IMR-90 (cell line): ENCODE measurements around the gene RFX4. TPM values are rescaled to one million over a fixed set of nuclear protein-coding genes. Genes with fewer than 3 reads are reported as not detected.

Experiments
- ATAC-seq: fragments of 200-7000 bp; cut with Tn5 transposase; 2 replicates; pipeline ENCODE4 v1.9.1; 2020; ENCODE audit warnings: low read depth, mild to moderate bottlenecking, moderate library complexity
- BruUV-seq: library from RNA; stranded (reverse); fragments of 400-500 nt; replicated peaks from 2 replicates; lab custom pipeline; 2021; lab: Mats Ljungman, UMichigan
- CTCF ChIA-PET: fragments of 300-600 bp; formaldehyde crosslinking; extraction: SDS; loops from one replicate; lab custom pipeline; 2021; ENCODE audit warnings: antibody characterized with exemption; lab: Yijun Ruan, JAX
- POLR2A ChIA-PET: fragments of 300-600 bp; sonication (Branson Sonifier 250); formaldehyde crosslinking; loops from one replicate; lab custom pipeline; 2022; ENCODE audit warnings: antibody characterized with exemption; ENCODE audit not compliant: unreplicated experiment; lab: Charles Lee
- DNase-seq: peaks from one replicate; pipeline ENCODE4 v3.0.0; 2013
- H2AFZ ChIP-seq: replicated peaks from 2 replicates; pipeline ENCODE3; 2013; ENCODE audit warnings: low read length, mild to moderate bottlenecking; ENCODE audit not compliant: poor library complexity
- H2AK5ac ChIP-seq: 2 replicates; pipeline ENCODE4 v1.6.1; 2013; ENCODE audit warnings: low read depth, low read length, inconsistent platforms
- H2AK9ac ChIP-seq: replicated peaks from 2 replicates; pipeline ENCODE3; 2013; ENCODE audit warnings: mild to moderate bottlenecking, low read depth, low read length, moderate library complexity; ENCODE audit not compliant: poor library complexity
- H2BK120ac ChIP-seq: 2 replicates; pipeline ENCODE4 v1.6.1; 2013; ENCODE audit warnings: low read depth, low read length, inconsistent platforms
- H2BK15ac ChIP-seq: 3 replicates; pipeline ENCODE4 v1.6.1; 2013; ENCODE audit warnings: low read depth, low read length, inconsistent platforms
- H2BK20ac ChIP-seq: 2 replicates; pipeline ENCODE4 v1.6.1; 2013; ENCODE audit warnings: low read depth, mild to moderate bottlenecking, inconsistent platforms, low read length, moderate library complexity
- H2BK5ac ChIP-seq: 2 replicates; pipeline ENCODE4 v1.6.1; 2013; ENCODE audit warnings: mild to moderate bottlenecking, low read depth, low read length, inconsistent platforms; ENCODE audit not compliant: poor library complexity, severe bottlenecking
- H3K14ac ChIP-seq: replicated peaks from 2 replicates; pipeline ENCODE4 v1.6.1; 2013; ENCODE audit warnings: low read depth, low read length, inconsistent platforms
- H3K18ac ChIP-seq: 2 replicates; pipeline ENCODE4 v1.6.1; 2013; ENCODE audit warnings: low read depth, low read length, control low read depth
- H3K23ac ChIP-seq: 2 replicates; pipeline ENCODE4 v1.6.1; 2013; ENCODE audit warnings: low read depth, low read length, inconsistent platforms
- H3K27ac ChIP-seq: 2 replicates; pipeline ENCODE4 v1.5.1; 2013; ENCODE audit warnings: mild to moderate bottlenecking, control low read depth, low read length; ENCODE audit not compliant: insufficient read depth
- H3K27me3 ChIP-seq: 2 replicates; pipeline ENCODE4 v1.6.1; 2013; ENCODE audit warnings: low read length; ENCODE audit not compliant: control insufficient read depth, insufficient read depth
- H3K36me3 ChIP-seq: 2 replicates; pipeline ENCODE4 v1.6.1; 2013; ENCODE audit warnings: low read length, mixed read lengths; ENCODE audit not compliant: control insufficient read depth, insufficient read depth
- H3K4ac ChIP-seq: 2 replicates; pipeline ENCODE4 v1.6.1; 2013; ENCODE audit warnings: low read depth, low read length, inconsistent platforms
- H3K4me1 ChIP-seq: 2 replicates; pipeline ENCODE4 v1.6.1; 2013; ENCODE audit warnings: low read length, mixed read lengths; ENCODE audit not compliant: control insufficient read depth, insufficient read depth
- H3K4me2 ChIP-seq: 2 replicates; pipeline ENCODE4 v1.6.1; 2013; ENCODE audit warnings: low read depth, mild to moderate bottlenecking, control low read depth, low read length, moderate library complexity
- H3K4me3 ChIP-seq: 2 replicates; pipeline ENCODE4 v1.5.1; 2013; ENCODE audit warnings: low read depth, mild to moderate bottlenecking, control low read depth, low read length, moderate library complexity; ENCODE audit not compliant: insufficient read depth
- H3K56ac ChIP-seq: 2 replicates; pipeline ENCODE4 v1.6.1; 2013; ENCODE audit warnings: low read length, inconsistent platforms; ENCODE audit not compliant: insufficient read depth; ENCODE audit errors: extremely low read depth
- H3K79me1 ChIP-seq, 2 experiments: 2 replicates each; pipeline ENCODE4 v1.6.1; 2013; ENCODE audit warnings: low read length in 2 of 2, inconsistent platforms in 1 of 2, low read depth in 1 of 2
- H3K9ac ChIP-seq: 2 replicates; pipeline ENCODE4 v1.6.1; 2013; ENCODE audit warnings: low read depth, low read length, control low read depth
- H3K9me1 ChIP-seq: 2 replicates; pipeline ENCODE4 v1.6.1; 2013; ENCODE audit warnings: low read length, inconsistent platforms; ENCODE audit not compliant: insufficient read depth
- H3K9me3 ChIP-seq: 2 replicates; pipeline ENCODE4 v1.6.1; 2013; ENCODE audit warnings: low read length; ENCODE audit not compliant: control insufficient read depth, insufficient read depth
- H4K20me1 ChIP-seq: 2 replicates; pipeline ENCODE4 v1.6.1; 2013; ENCODE audit warnings: low read length, inconsistent platforms; ENCODE audit not compliant: insufficient read depth
- H4K5ac ChIP-seq: 2 replicates; pipeline ENCODE4 v1.6.1; 2013; ENCODE audit warnings: mild to moderate bottlenecking, low read depth, low read length, control low read depth
- H4K8ac ChIP-seq, 2 experiments: 2 replicates each; pipeline ENCODE4 v1.6.1; 2013; ENCODE audit warnings: low read depth in 2 of 2, low read length in 2 of 2, control low read depth in 1 of 2, inconsistent platforms in 1 of 2
- H4K91ac ChIP-seq: 2 replicates; pipeline ENCODE4 v1.6.1; 2013; ENCODE audit warnings: low read depth, low read length, inconsistent platforms; ENCODE audit not compliant: insufficient read depth
- CEBPB ChIP-seq: IDR thresholded peaks from 2 replicates; pipeline ENCODE4 v1.6.1; 2012; ENCODE audit warnings: low read depth, low read length, improper control_type of control experiment
- FOS ChIP-seq: fragments of 150-350 bp; IDR thresholded peaks from 2 replicates; pipeline ENCODE4 v1.6.1; 2016; ENCODE audit warnings: low read depth, low read length
- RAD21 ChIP-seq: IDR thresholded peaks from 2 replicates; pipeline ENCODE4 v1.6.1; 2012; ENCODE audit warnings: low read length, improper control_type of control experiment
- WGBS, 2 experiments: methylation state at CpG; one replicate each; pipeline versions ENCODE4 v1.1.5 to v1.1.7; 2013; ENCODE audit warnings: missing lambda C conversion rate in 2 of 2; ENCODE audit not compliant: insufficient read length in 1 of 2; ENCODE audit errors: extremely low coverage in 2 of 2; 5-methylcytosine and 5-hydroxymethylcytosine counted together
- dilution Hi-C: fragments of 300-500 bp; cut with HindIII; formaldehyde crosslinking; loops from one replicate; pipeline ENCODE4 v1.14.3; 2018; ENCODE audit warnings: low sequenced_read_pairs; ENCODE audit not compliant: unreplicated experiment
- in situ Hi-C: fragments of 300-500 bp; cut with MboI; formaldehyde crosslinking; loops from 3 replicates; pipeline ENCODE4 v1.14.3; 2019; ENCODE audit warnings: low sequenced_read_pairs, inconsistent platforms, mixed read lengths
- intact Hi-C: fragments of 100-400 bp; cut with micrococcal nuclease; formaldehyde crosslinking; loops from 2 replicates; pipeline ENCODE4 v1.10.0; 2022
- polyA plus RNA-seq, 3 experiments: library from polyadenylated mRNA; depleted of rRNA; stranded (reverse); fragments of >200 nt; gene quantifications; 2 replicates each; pipeline ENCODE4 v1.2.3, GENCODE V29; 2012; ENCODE audit warnings: low replicate concordance in 1 of 3
- total RNA-seq: library from RNA; depleted of rRNA; stranded (reverse); fragments of >200 nt; gene quantifications from 2 replicates; pipeline ENCODE4 v1.2.3, GENCODE V29; 2012

The RFX4 gene
- total and polyA plus RNA-seq, 2 of the 4 experiments (the other 2 are of a cell fraction): not detected

- H2AFZ ChIP-seq: no peak overlapping the region
- TF ChIP-seq CEBPB (no peak), FOS (no peak), RAD21 (no peak)
- no peak overlapping the region for H3K4me3 ChIP-seq
- no peaks in the 10 kb centered on the region for H3K36me3 ChIP-seq
- BruUV-seq: no TSS peak
- no peak overlapping the region for H4K8ac ChIP-seq
- H3K4me2 ChIP-seq: no peak overlapping the region
- H4K5ac ChIP-seq: no peak overlapping the region
- no peak overlapping the region for H3K23ac ChIP-seq
- no peak overlapping the region for H2AK5ac ChIP-seq
- no peaks in the 10 kb centered on the region for H3K79me1 ChIP-seq
- no peak overlapping the region for H3K9ac ChIP-seq
- dilution Hi-C loops: no loop called here
- no peaks in the 10 kb centered on the region for H3K4me1 ChIP-seq
- H2AK9ac ChIP-seq: no peak overlapping the region
- no peak overlapping the region for H2BK15ac ChIP-seq
- H3K9me3 ChIP-seq: no peaks in the 10 kb centered on the region
- no peak overlapping the region for H3K18ac ChIP-seq
- POLR2A ChIA-PET: no interaction called here
- peaks cover 3% of the 10 kb centered on the region; the same call in 1 of the 2 replicates for H3K27me3 ChIP-seq
- no peak overlapping the region for H3K27ac ChIP-seq
- no CpG with 5 or more reads among the region's 6 CpGs for WGBS, 2 experiments
- no peak overlapping the region for H2BK5ac ChIP-seq
- H3K56ac ChIP-seq: no peak overlapping the region
- intact Hi-C loops: no loop called here
- no peak overlapping the region for H4K91ac ChIP-seq
- no peak overlapping the region for H3K14ac ChIP-seq
- CTCF ChIA-PET: interaction anchor here (1.1 kb wide), 1 partner anchor 9 kb away, joined by 4 read pairs; no protein-coding TSS in a partner anchor
- no peaks in the 10 kb centered on the region for H4K20me1 ChIP-seq
- DNase-seq (no peak), ATAC-seq (no peak)
- no peak overlapping the region for H3K4ac ChIP-seq
- in situ Hi-C loops: no loop called here
- no peaks in the 10 kb centered on the region for H3K9me1 ChIP-seq
- no peak overlapping the region for H2BK120ac ChIP-seq
- H2BK20ac ChIP-seq: no peak overlapping the region
These were observed 137.1 kb downstream of the RFX4 start for GRCh38 chr12:106719879-106720278.
